ENCODE data around the gene CPM. TPM values are rescaled to one million over a fixed set of nuclear protein-coding genes. Genes with fewer than 3 reads are reported as not detected.

CPM gene
- total RNA-seq, 1 donor from 2014 or later = 7.5 TPM

GRCh38 chr12:68915055-68915454 is 17.9 kb downstream of the CPM start:
- no peak for DNase-seq (ENCODE audit: missing footprints)
- ATAC-seq = no peak
- intact Hi-C loops (cut with DNase I) = no loop called here

- no peak for ATAC-seq
- DNase-seq (ENCODE audit: missing footprints) = no peak
- intact Hi-C loops (cut with DNase I) = no loop called here
Observed at GRCh38 chr12:68913682-68914081, 19.3 kb downstream of the CPM start.

GRCh38 chr12:68912916-68913315 is 20.1 kb downstream of the CPM start:
- intact Hi-C loops (cut with DNase I) = no loop called here
- DNase-seq (ENCODE audit: missing footprints) (no peak), ATAC-seq (no peak)

GRCh38 chr12:68911197-68911718 is 21.7 kb downstream of the CPM start:
- intact Hi-C loops (cut with DNase I) = no loop called here
- DNase-seq (ENCODE audit: missing footprints) (no peak), ATAC-seq (no peak)

GRCh38 chr12:68910128-68910527 is 22.8 kb downstream of the CPM start:
- DNase-seq (ENCODE audit: missing footprints) (no peak), ATAC-seq (no peak)
- intact Hi-C loops (cut with DNase I) = no loop called here

GRCh38 chr12:68908076-68908475 is 24.9 kb downstream of the CPM start:
- ATAC-seq (no peak), DNase-seq (ENCODE audit: missing footprints) (no peak)
- intact Hi-C loops (cut with DNase I) = no loop called here

- ATAC-seq (no peak), DNase-seq (ENCODE audit: missing footprints) (no peak)
- intact Hi-C loops (cut with DNase I) = no loop called here
Observed at GRCh38 chr12:68905733-68906132, 27.2 kb downstream of the CPM start.

GRCh38 chr12:68904351-68904962 is 28.5 kb downstream of the CPM start:
- DNase-seq (ENCODE audit: missing footprints) (no peak), ATAC-seq (no peak)
- intact Hi-C loops (cut with DNase I) = no loop called here

GRCh38 chr12:68903511-68903910 is 29.5 kb downstream of the CPM start:
- ATAC-seq (no peak), DNase-seq (ENCODE audit: missing footprints) (no peak)
- intact Hi-C loops (cut with DNase I) = no loop called here

GRCh38 chr12:68901551-68901950 is 31.4 kb downstream of the CPM start:
- no peak for ATAC-seq
- intact Hi-C loops (cut with DNase I) = no loop called here

GRCh38 chr12:68901145-68901544 is 31.8 kb downstream of the CPM start:
- intact Hi-C loops (cut with DNase I) = no loop called here
- DNase-seq (ENCODE audit: missing footprints) = no peak
- ATAC-seq = no peak

More at GRCh38 chr12:68901551-68901950, 31.4 kb downstream of the CPM start:
- DNase-seq (ENCODE audit: missing footprints) = no peak

- DNase-seq (ENCODE audit: missing footprints) (no peak), ATAC-seq (no peak)
- intact Hi-C loops (cut with DNase I) = no loop called here
Observed at GRCh38 chr12:68900241-68900640, 32.7 kb downstream of the CPM start.

GRCh38 chr12:68899251-68899771 is 33.7 kb downstream of the CPM start:
- ATAC-seq (no peak), DNase-seq (ENCODE audit: missing footprints) (no peak)
- intact Hi-C loops (cut with DNase I) = no loop called here

GRCh38 chr12:68896881-68897540 is 36.0 kb downstream of the CPM start:
- ATAC-seq (peak; percentile 34), DNase-seq (ENCODE audit: missing footprints) (no peak)
- intact Hi-C loops (cut with DNase I) = no loop called here

- DNase-seq (ENCODE audit: missing footprints) = no peak
- ATAC-seq = no peak
- intact Hi-C loops (cut with DNase I) = no loop called here
Observed at GRCh38 chr12:68894276-68894855, 38.6 kb downstream of the CPM start.

GRCh38 chr12:68893741-68894140 is 39.2 kb downstream of the CPM start:
- ATAC-seq (no peak), DNase-seq (ENCODE audit: missing footprints) (no peak)
- intact Hi-C loops (cut with DNase I) = no loop called here

GRCh38 chr12:68893201-68893600 is 39.8 kb downstream of the CPM start:
- DNase-seq (ENCODE audit: missing footprints) = no peak
- intact Hi-C loops (cut with DNase I) = no loop called here
- no peak for ATAC-seq

GRCh38 chr12:68891141-68891540 is 41.8 kb downstream of the CPM start:
- ATAC-seq = no peak
- intact Hi-C loops (cut with DNase I) = no loop called here
- DNase-seq (ENCODE audit: missing footprints) = no peak

GRCh38 chr12:68890701-68891113 is 42.3 kb downstream of the CPM start:
- ATAC-seq (peak; percentile 74), DNase-seq (ENCODE audit: missing footprints) (no peak)
- intact Hi-C loops (cut with DNase I) = no loop called here

GRCh38 chr12:68888243-68888642 is 44.7 kb downstream of the CPM start:
- intact Hi-C loops (cut with DNase I) = no loop called here
- ATAC-seq (no peak), DNase-seq (ENCODE audit: missing footprints) (no peak)

Data from Right ventricle myocardium inferior (tissue), 1 donor.